GM13976 (cell line): ENCODE measurements around the gene PLIN5.

Experiments used
- DNase-seq: peaks from one replicate; pipeline ENCODE4 v3.0.0; 2012; ENCODE audit warnings: low spot score
- CTCF ChIP-seq: IDR thresholded peaks from 2 replicates; pipeline ENCODE4 v1.5.1; 2012; ENCODE audit warnings: borderline replicate concordance, mild to moderate bottlenecking; ENCODE audit not compliant: insufficient read depth; ENCODE audit errors: extremely low read depth, missing control alignments, control extremely low read depth
- in situ Hi-C: fragments of 300-500 bp; cut with MboI; formaldehyde crosslinking; loops from one replicate; pipeline ENCODE4 v1.12.0; 2022; ENCODE audit warnings: low sequenced_read_pairs, mixed read lengths, inconsistent platforms; ENCODE audit not compliant: unreplicated experiment

The PLIN5 gene

GRCh38 chr19:4550479-4551050, 15.5 kb upstream of the PLIN5 start:
- in situ Hi-C loops = no loop called here
- no peak for TF ChIP-seq CTCF
- no peak for DNase-seq

GRCh38 chr19:4550018-4550417, 15.0 kb upstream of the PLIN5 start:
- TF ChIP-seq CTCF = no peak
- no peak for DNase-seq
- in situ Hi-C loops = no loop called here

DNA sequence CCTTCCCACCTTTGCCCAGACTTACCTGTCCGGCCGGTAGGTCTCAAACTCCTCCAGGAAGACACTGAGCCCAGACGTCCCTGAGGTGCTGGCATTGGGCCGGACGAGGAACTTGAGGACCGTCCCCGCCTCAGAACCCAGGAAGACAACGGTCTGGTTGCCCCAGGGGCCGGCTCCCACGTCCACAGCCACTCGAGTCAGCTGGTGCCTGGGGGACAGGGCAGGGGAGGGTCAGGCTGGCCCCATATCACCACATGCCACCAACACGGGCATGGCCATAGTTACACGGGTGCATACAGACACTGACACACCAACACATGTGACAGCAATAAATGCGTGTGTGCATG, 13.2 kb upstream of the PLIN5 start:
- TF ChIP-seq CTCF = no peak
- DNase-seq = no peak
- in situ Hi-C loops = no loop called here

GRCh38 chr19:4547303-4548237, 12.5 kb upstream of the PLIN5 start:
- in situ Hi-C loops = no loop called here
- DNase-seq = no peak
- TF ChIP-seq CTCF = peak; percentile 32

DNA sequence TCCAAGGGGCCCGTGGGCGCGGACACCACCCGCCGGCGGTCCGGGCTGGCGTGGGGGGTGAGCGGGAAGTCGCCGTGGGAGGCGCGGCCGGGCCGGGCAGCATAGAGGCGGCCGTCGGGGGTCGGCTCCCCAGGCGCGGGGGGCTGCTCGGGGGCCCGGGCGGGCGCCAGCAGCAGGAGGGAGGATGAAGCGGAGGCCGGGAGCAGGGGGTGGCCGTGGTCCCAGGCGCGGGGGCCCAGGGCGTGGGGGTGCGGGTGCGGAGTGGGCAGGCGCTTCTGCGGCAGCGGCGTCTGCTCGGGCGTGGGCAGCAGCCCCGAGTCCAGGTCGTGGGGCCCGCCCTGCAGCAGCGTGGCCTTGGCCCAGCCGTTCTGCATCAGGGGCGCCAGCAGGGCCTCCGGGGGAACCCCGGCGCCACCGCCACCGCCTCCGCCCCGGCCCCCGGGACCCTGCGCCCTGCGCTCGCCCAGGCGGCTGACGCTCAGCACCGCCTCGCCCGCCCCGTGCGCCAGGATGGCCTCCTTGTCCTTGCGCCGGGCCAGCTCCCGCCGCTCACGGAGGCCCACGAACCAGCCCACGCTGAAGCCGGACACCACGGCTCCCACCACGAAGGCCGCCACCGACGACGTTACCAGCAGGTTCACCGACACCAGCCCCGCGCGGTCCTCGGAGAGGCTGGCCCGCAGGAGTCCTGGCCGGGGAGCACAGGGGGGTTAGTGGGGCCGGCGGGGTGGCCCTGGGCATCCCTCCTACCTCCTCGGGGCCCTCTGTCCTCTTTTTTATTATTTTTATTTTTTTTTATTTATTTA, 9.0 kb upstream of the PLIN5 start:
- DNase-seq = no peak
- no peak for TF ChIP-seq CTCF
- in situ Hi-C loops = no loop called here
